C1 segment of cervical spinal cord (tissue), 14 donors: ENCODE results near the gene TRIM9.

Experiments used
- DNase-seq, 14 donors: peaks; one replicate each; lab custom pipeline; 2025; lab: John Stamatoyannopoulos, UW

Gene TRIM9

GRCh38 chr14:51058382-51058781, 36.5 kb downstream of the TRIM9 start:
- DNase-seq: no peak

- no peak for DNase-seq
Measured at GRCh38 chr14:51056421-51056820, 38.5 kb downstream of the TRIM9 start.

- no peak for DNase-seq
Measured at GRCh38 chr14:51053157-51053556, 41.7 kb downstream of the TRIM9 start.

GRCh38 chr14:51044961-51045360, 49.9 kb downstream of the TRIM9 start:
- DNase-seq: no peak

- peak in 1 of 14 donors; percentile 66 for DNase-seq
Measured at GRCh38 chr14:51041883-51042282, 53.0 kb downstream of the TRIM9 start.

GRCh38 chr14:51041108-51041531, 53.8 kb downstream of the TRIM9 start:
- peak in 1 of 14 donors; percentile 72 for DNase-seq

GRCh38 chr14:51039252-51039651, 55.7 kb downstream of the TRIM9 start:
- DNase-seq: no peak

GRCh38 chr14:51035611-51036192, 59.2 kb downstream of the TRIM9 start:
- no peak for DNase-seq

- peak in 3 of 14 donors; percentile 17 to 71 (median 47) for DNase-seq
Measured at GRCh38 chr14:51028851-51029754, 65.8 kb downstream of the TRIM9 start.

GRCh38 chr14:51028361-51028760, 66.5 kb downstream of the TRIM9 start:
- DNase-seq: no peak

- no peak for DNase-seq
Measured at GRCh38 chr14:51024377-51024776, 70.5 kb downstream of the TRIM9 start.

GRCh38 chr14:51023964-51024363, 70.9 kb downstream of the TRIM9 start:
- DNase-seq: peak in 9 of 14 donors; percentile 12 to 62 (median 43)

- DNase-seq: peak in 8 of 14 donors; percentile 7 to 43 (median 27)
Measured at GRCh38 chr14:51022769-51023168, 72.1 kb downstream of the TRIM9 start.

- peak in 12 of 14 donors; percentile 34 to 99 (median 64) for DNase-seq
Measured at GRCh38 chr14:51020024-51020710, 74.7 kb downstream of the TRIM9 start.

GRCh38 chr14:51019089-51019488, 75.8 kb downstream of the TRIM9 start:
- DNase-seq: no peak

GRCh38 chr14:51018521-51018920, 76.4 kb downstream of the TRIM9 start:
- no peak for DNase-seq

GRCh38 chr14:51014625-51015024, 80.3 kb downstream of the TRIM9 start:
- DNase-seq: no peak

GRCh38 chr14:51014086-51014485, 80.8 kb downstream of the TRIM9 start:
- peak in 5 of 14 donors; percentile 9 to 40 (median 14) for DNase-seq

GRCh38 chr14:51012055-51012454, 82.8 kb downstream of the TRIM9 start:
- DNase-seq: no peak

- no peak for DNase-seq
Measured at GRCh38 chr14:51008446-51008845, 86.5 kb downstream of the TRIM9 start.

- peak in 12 of 14 donors; percentile 19 to 98 (median 68) for DNase-seq
Measured at GRCh38 chr14:51006781-51007211, 88.1 kb downstream of the TRIM9 start.

- no peak for DNase-seq
Measured at GRCh38 chr14:51006324-51006723, 88.6 kb downstream of the TRIM9 start.
